ENCODE data around the gene OTOS.

OTOS gene

GRCh38 chr2:240149943-240150784 is 9.7 kb upstream of the OTOS start:
- peak; percentile 57 for DNase-seq

DNA sequence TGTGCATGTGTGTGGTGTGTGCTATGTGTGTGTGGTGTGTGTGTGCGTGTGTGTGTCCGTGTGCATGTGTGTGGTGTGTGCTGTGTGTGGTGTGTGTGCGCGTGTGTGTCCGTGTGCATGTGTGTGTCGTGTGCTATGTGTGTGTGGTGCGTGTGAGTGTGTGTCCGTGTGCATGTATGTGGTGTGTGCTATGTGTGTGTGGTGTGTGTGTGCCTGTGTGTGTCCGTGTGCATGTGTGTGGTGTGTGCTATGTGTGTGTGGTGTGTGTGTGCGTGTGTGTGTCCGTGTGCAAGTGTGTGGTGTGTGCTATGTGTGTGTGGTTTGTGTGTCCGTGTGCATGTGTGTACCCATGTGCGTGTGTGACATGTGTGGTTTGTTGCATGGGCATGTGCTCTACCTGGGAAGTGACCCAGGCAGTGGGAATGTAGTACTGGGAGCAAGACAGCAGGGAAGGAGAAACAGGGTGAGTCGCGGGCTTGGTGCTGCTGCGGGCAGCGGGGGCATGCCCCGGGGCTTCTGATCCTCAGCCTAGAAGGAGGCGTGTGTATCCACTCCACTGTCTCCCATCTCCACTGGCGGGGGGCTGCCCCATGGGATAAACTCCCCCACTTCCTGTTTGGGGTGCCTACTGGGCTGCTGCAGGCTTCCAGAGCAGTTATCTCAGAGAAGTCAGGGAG is 7.6 kb upstream of the OTOS start:
- no peak for DNase-seq

DNA sequence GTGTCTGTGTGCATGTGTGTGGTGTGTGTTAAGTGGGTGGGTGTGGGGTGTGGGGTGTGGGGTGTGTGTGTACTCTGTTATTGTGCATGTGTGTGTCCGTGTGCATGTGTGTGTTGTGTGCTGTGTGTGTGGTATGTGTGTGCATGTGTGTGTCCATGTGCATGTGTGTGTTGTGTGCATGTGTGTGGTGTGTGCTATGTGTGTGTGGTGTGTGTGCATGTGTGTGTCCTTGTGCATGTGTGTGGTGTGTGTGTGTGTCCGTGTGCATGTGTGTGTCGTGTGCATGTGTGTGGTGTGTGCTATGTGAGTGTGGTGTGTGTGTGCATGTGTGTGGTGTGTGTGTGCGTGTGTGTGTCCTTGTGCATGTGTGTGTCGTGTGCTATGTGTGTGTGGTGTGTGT is 6.9 kb upstream of the OTOS start:
- no peak for DNase-seq

DNA sequence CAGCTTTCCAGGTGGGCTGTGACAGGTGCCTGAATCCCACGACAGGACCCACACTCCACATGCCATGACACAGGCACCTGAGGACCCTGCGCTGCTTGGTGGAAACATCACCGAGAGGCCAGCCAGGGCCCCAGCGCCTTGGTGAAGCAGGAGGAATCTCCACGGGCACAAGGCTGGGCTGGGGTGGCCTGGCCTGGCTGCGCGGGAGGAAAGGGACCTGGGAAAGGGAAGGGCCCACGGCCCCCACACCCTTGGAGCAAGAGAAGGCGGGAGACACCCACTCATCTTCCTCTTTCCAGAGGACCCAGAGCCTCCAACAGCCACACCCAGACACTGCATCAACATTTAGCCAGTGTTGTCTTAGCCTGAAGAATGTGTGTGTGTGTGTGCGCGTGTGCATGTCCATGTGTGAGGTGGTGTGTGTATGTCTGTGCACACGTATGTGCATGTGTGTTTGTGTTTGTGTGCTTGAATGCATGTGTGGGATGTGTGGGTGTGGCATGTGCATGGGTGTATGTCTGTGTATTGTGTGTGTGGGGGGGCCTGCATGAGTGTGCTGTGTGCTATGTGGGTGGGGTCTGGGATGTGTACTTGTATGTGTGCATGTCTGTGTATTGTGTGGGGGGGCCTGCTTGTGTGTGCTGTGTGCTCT is 6.3 kb upstream of the OTOS start:
- DNase-seq = no peak

GRCh38 chr2:240146141-240146561 is 5.7 kb upstream of the OTOS start:
- DNase-seq = no peak

DNA sequence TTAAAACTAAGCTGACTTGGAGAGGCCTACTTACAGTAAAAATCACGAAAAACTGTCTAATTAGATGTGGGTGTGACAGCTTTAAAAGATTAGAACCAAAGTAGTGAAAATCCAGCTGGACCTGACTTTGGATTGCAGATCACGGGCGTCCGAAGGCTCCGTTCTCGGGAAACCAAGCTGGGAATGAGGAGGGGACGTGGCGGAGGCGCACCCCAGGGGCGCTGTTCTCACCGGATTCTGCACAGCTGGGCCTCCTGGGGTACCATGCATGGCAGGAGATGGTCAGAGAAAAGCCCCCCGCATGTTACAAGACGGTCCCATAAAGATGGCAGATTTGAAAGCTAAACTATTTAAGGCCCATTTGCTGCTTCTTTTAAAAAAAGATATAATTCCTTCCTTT is 5.0 kb upstream of the OTOS start:
- DNase-seq = no peak

GRCh38 chr2:240144649-240145261 is 4.3 kb upstream of the OTOS start:
- no peak for DNase-seq

DNA sequence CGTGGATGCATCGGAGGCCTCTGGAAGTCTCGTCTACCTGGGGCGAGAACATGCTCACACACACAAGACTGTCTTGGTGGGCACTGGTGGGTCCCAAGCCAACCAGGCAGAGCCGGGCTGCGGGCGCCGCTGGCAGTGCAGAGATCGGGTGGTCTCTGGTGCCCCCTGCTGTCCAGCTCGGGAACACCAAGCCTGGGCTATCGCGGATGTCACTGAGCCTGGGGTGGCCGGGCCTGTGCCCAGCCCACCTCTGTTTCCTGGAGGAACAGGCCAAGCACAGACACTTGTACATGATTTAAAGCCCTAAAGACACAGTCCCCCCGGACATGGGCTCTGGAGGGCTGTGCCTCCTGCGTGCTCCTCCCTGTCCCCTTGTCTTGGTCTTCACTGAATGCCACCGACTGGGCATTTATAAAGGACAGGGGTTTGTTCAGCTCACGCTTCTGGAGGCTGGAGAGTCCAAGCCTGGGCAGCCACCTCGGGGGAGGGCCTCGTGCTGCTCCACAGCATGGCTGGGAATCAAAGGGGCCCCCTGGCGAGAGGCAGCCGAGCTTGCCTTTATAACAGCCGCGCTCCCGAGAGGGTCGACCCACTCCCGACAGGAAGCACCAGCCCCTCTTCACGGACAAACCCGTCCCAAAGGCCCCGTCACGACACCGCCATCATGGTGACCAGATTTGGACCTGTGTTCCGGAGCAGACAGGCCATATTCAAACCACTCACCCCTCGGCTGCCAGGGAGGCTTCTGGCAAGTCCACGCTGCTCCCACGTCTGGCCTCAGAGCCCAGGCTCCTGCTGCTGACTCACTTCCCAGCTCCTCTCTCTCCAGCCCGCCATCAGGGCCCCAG is 3.6 kb upstream of the OTOS start:
- peak; percentile 69 for DNase-seq

- no peak for DNase-seq
Observed at GRCh38 chr2:240143276-240143675, 2.8 kb upstream of the OTOS start.

DNA sequence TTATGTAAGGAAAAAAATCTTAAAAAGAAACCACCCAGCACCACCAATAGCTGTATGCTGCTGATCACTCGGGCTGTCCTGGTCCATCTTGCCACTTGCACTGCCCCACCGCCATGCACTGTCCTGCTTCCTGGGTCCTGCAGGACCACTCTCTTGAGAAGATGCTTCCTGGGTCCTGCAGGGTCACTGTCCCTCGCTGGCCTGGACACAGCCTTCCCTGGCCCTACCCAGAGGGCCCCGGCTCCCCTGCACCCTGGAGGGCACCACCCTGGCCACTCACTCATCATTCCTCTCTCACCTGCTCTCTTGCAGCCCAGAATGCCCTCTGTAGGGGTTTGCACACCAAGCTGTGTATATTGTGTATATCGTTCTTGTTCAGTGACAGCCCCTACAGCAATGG is 2.4 kb upstream of the OTOS start:
- DNase-seq = no peak

GRCh38 chr2:240142256-240142775 is 1.9 kb upstream of the OTOS start:
- no peak for DNase-seq

DNA sequence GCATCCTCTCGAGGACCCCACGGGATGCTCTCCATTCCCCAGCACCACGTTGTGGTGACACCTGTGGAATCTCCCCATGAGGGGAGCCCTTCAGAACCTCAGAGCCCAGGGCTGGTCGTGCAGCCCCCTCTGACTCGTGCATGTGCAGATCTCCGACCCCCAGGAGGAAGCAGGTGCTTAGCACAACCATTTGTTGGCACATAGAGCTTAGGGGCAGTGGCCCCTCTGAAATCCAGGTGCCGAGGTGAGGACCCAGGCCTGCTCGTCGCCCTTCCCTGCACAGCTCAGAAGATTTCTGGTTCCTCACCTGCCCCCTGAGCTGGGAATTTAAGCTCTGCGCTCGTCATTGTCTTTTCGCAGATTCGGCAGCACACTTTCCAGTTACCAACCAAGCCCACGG is 1.3 kb upstream of the OTOS start:
- DNase-seq = no peak

- no peak for DNase-seq
Observed at GRCh38 chr2:240140920-240141319, 462 bp upstream of the OTOS start.

DNA sequence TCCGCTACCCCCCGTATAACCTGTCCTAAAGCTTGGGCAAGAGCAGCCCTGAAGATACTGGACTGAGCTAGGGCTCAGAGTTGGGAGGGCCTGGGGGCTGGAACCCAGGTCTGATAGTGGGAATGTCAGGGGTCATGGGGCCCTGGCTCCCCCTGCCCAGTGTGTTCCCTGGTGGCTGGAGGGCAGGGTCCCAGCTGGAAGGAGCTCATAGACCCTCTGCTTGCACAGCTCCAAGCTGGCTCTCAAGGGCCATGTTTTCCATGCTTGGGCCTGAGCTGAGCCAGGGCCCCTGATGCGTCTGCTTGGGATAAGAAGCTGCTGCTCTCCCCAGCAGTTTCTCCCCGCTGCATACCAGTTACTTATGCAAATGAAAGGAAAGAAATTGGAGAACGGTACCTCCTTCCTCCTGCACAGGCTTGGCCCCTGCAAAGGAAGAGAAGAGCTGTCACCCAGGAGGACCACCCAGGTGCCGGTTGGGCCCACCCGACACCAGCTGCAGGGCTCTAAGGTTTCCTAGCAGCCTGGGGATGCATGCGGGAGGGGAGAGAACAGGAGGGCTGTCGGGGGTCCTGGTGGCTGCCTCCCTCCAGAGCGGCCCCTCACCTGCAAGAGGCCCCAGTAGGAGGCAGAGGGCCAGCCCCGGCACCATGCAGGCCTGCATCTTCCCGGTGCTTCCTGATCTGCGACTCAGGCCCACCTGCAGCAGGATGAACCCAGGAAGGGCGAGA is 628 bp downstream of the OTOS start:
- no peak for DNase-seq

GRCh38 chr2:240139011-240139441 is 1.4 kb downstream of the OTOS start:
- no peak for DNase-seq

DNA sequence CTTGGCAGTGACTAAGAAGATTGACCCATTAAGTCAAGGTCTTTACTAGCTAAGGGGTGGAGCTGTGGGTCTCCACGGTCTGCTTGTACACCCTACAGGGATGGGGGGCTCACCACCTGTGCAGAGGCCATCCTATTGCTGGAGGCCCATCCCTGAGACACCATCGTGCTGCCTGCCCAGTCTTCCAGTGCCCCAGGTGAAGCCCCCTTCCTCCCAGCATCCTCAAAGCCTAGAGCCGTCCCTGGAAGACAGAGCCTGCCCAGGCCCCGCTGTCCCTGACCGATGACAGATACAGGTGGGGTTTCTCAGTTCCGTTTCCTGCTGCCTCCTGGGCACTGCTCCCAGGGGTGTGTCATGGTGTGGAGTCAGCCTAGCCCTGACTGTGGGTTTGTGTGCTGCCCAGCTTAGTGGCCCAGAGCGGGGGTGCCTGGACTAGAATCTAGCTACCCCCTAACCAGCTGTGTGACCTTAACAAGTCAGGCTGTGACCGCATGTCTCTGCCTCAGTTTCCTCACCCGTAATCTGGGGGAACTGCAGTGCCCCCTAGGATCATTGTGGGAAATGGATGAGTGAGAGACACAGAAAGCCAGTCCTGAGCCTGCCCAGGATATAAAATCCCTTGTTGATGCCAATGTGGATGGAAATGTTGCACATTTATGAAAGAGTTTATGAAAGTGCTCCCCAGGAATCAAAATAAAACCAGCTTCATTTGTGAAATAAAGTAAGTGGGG is 2.0 kb downstream of the OTOS start:
- DNase-seq = no peak

DNA sequence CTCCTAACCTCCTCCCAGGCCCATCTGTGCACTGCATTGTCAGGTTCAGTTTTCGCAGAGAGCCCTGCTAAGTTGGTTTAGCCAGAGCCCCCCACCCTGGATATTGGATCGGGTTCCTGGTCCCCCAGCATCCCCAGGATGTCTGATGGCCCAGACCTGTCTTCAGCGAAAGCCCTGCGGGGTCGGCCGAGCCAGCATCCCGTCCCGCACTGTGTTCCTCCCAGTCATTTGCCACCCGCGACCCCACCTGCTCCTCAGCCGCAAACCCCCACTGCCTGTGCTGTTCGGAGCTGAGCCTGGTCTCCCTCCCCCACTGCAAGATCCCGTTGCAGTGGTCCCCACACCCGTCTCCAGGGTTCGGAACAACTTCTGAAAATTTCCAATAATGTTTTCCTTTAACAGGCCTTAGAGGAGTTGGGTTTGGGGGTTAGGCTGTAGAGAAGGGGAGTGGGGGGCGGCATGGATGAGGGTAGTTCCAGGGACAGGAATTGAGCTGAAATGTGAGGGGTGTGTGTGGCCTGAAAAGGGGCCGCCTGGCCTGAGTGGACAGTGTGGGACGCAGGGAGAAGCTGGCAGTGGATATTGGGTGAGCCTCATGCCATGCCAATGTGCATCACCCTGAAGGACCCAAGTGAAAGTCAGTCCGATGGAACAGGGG is 2.7 kb downstream of the OTOS start:
- no peak for DNase-seq

DNA sequence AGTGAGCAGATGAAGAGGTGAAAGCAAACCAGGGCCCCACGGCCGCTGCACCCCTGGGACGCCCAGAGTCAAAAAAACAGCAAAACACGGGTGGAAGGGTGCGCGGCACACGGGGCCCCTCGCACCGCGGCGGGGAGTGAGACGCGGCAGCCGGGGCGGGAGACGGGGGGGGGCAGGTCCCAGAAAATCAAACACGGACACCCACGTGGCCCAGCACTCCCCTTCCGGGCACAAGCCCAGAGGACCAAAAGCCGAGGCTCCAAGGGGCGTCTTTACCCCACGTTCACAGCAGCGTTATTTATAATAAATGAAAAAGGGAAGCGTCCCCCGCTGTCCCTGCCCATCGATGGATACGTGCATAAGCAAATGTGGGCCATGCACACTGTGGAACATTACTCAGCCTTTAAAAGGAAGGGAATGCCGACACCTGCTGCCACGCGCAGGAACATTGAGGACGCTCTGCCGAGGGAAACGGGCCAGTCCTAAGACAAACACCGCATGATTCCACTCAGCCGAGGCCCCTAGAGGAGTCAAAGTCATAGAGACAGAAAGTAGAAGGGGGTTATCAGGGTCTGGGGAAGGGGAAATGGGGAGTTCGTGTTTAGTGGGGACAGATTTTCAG is 3.7 kb downstream of the OTOS start:
- no peak for DNase-seq

GRCh38 chr2:240136013-240136670 is 4.3 kb downstream of the OTOS start, which contains the start of gene COPS9:
TSS of gene COPS9 (minus strand) at chr2:240136305. CDS start at chr2:240136284, 21 bp downstream.
- peak; percentile 85 for DNase-seq
